Kidney (tissue), 14 donors: ENCODE data around the gene EMP2. TPM values are rescaled to one million over a fixed set of nuclear protein-coding genes. Genes with fewer than 3 reads are reported as not detected.

Experiments used
- DNase-seq, 5 donors: peaks; one replicate each; pipeline ENCODE4 v3.0.0-alpha.2; 2013 to 2020
- FAIRE-seq: peaks from 2 replicates; lab custom pipeline; 2012; peaks lifted over from hg19 to GRCh38; lab: Jason Lieb, UNC
- H3K27ac ChIP-seq, 2 donors: one replicate each; pipeline ENCODE4 v1.7.0; 2013; ENCODE audit warnings: low read depth in 2 of 2, low read length in 2 of 2, inconsistent platforms in 1 of 2
- H3K27me3 ChIP-seq: one replicate; pipeline ENCODE4 v1.7.1; 2013; ENCODE audit warnings: low read length, inconsistent platforms; ENCODE audit not compliant: control insufficient read depth, insufficient read depth
- H3K36me3 ChIP-seq, 3 donors: one replicate each; pipeline versions ENCODE4 v1.7.0 to v1.7.1; 2013; ENCODE audit warnings: low read length in 3 of 3, control low read depth in 1 of 3, inconsistent platforms in 1 of 3; ENCODE audit not compliant: insufficient read depth in 3 of 3, control insufficient read depth in 2 of 3
- H3K4me1 ChIP-seq, 3 donors: one replicate each; pipeline versions ENCODE4 v1.7.0 to v1.7.1; 2013; ENCODE audit warnings: low read length in 3 of 3, inconsistent platforms in 1 of 3, low read depth in 1 of 3; ENCODE audit not compliant: control insufficient read depth in 2 of 3, insufficient read depth in 2 of 3
- H3K4me3 ChIP-seq, 3 donors: one replicate each; pipeline versions ENCODE4 v1.7.0 to v1.8.1; 2013; ENCODE audit warnings: low read length in 3 of 3, control low read depth in 1 of 3, inconsistent platforms in 1 of 3
- H3K9ac ChIP-seq, 3 donors: one replicate each; pipeline versions ENCODE4 v1.7.0 to v1.7.1; 2013; ENCODE audit warnings: low read length in 3 of 3, control low read depth in 1 of 3, inconsistent platforms in 1 of 3
- H3K9me3 ChIP-seq, 3 donors: one replicate each; pipeline versions ENCODE4 v1.7.0 to v1.7.1; 2013; ENCODE audit warnings: low read length in 3 of 3, control low read depth in 1 of 3, inconsistent platforms in 1 of 3; ENCODE audit not compliant: control insufficient read depth in 2 of 3, insufficient read depth in 1 of 3
- CTCF ChIP-seq: IDR thresholded peaks from 3 replicates; pipeline ENCODE4 v1.5.1; 2012; ENCODE audit warnings: mild to moderate bottlenecking, moderate library complexity, borderline replicate concordance; ENCODE audit not compliant: insufficient read depth; ENCODE audit errors: extremely low read depth
- intact Hi-C: fragments of 100-400 bp; cut with DNase I; formaldehyde crosslinking; loops from one replicate; pipeline ENCODE4 v1.11.1; 2022
- polyA plus RNA-seq: library from polyadenylated mRNA; stranded (reverse); fragments of 350-450 nt; fragmentation: Illumina TruSeq; extraction: RNeasy Lipid Tissue Mini Kit (QIAGEN cat#74804); gene quantifications from one replicate; pipeline ENCODE4 v1.2.3, GENCODE V29; 2014; ENCODE audit warnings: low read depth, low replicate concordance; ENCODE audit not compliant: insufficient read depth
- total RNA-seq: library from RNA; stranded (reverse); fragmentation: NEBNext Ultra II Directional; extraction: Animal tissue kit (Norgen Biotek cat#: 25700); gene quantifications from one replicate; pipeline ENCODE4 v1.2.1, GENCODE V29; 2021
- donor health status: control.
- donor health status: control.
- donor health status: control.
- donor health status: control.
- donor health status: control.
- donor health status: DM: yes; HTN: yes; CAD: no.
- donor health status: Normal renal cell carcinoma (clear cell type).

Gene EMP2
- total and polyA plus RNA-seq, 2 donors from 2014 or later = 14.5 to 25.8 TPM

GRCh38 chr16:10493276-10493675, 87.1 kb downstream of the EMP2 start:
- H3K27me3 ChIP-seq = no peaks in the 10 kb centered on the region
- intact Hi-C loops = no loop called here
- H3K9ac ChIP-seq = no peak overlapping the region
- peaks cover 0 to 4% (median 0%) of the 10 kb centered on the region in 3 donors for H3K9me3 ChIP-seq
- H3K4me1 ChIP-seq = no peaks in the 10 kb centered on the region
- no peak overlapping the region for H3K27ac ChIP-seq
- FAIRE-seq = no peak
- no peaks in the 10 kb centered on the region for H3K36me3 ChIP-seq
- H3K4me3 ChIP-seq = no peak overlapping the region
- TF ChIP-seq CTCF = no peak
- DNase-seq = no peak

DNA sequence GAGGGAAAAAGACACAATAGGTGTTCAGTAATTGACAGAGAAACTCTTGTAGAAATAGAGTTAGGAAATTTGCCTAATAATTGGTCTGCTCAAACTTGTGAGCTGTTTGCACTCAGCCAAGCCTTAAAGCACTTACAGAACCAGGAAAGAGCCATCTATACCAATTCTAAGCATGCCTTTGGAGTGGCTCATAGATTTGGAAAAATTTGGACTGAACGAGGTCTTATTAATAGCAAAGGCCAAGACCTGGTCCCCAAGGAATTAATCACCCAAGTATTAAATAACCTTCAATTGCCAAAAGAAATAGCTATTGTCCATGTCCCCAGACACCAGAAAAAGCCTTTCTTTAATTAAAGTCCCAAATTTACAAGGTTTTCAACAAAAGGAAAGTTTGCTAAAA, 90.3 kb downstream of the EMP2 start:
- H3K4me3 ChIP-seq = no peak overlapping the region
- H3K27me3 ChIP-seq = no peaks in the 10 kb centered on the region
- no peak overlapping the region for H3K9ac ChIP-seq
- DNase-seq (no peak), FAIRE-seq (no peak)
- H3K4me1 ChIP-seq = no peaks in the 10 kb centered on the region
- H3K27ac ChIP-seq = no peak overlapping the region
- TF ChIP-seq CTCF = no peak
- H3K36me3 ChIP-seq = no peaks in the 10 kb centered on the region
- intact Hi-C loops = no loop called here
- H3K9me3 ChIP-seq = peaks cover 0 to 6% (median 3%) of the 10 kb centered on the region in 3 donors

GRCh38 chr16:10485698-10486382, 94.6 kb downstream of the EMP2 start:
- Histone ChIP-seq H3K4me3 (no peak overlapping the region), H3K36me3 (no peaks in the 10 kb centered on the region), H3K9me3 (peaks cover 0 to 6% (median 3%) of the 10 kb centered on the region in 3 donors), H3K9ac (no peak overlapping the region), H3K27ac (no peak overlapping the region), H3K4me1 (no peaks in the 10 kb centered on the region), H3K27me3 (no peaks in the 10 kb centered on the region)
- no peak for TF ChIP-seq CTCF
- FAIRE-seq = no peak
- DNase-seq = no peak
- intact Hi-C loops = no loop called here

DNA sequence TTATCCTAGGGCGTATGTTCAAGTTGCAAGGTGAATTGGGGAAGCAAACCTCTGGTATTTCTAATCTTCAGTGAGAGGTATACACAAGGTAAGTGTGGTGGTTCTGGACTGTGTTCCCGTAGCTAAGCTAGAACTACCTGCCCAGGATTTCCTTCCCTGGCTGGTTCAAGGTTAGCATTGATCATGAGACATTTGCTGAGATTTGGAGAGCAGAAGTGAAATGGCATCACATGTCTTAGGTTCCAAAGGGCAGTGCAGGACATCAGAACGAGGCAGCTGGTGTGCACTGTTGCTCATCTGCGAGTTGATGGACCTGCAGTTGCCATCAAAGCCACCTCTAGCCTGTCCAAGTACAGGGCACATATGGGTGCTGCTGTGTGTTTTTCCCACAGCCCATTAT, 95.2 kb downstream of the EMP2 start:
- Histone ChIP-seq H3K9me3 (peaks cover 0 to 6% (median 3%) of the 10 kb centered on the region in 3 donors), H3K27me3 (no peaks in the 10 kb centered on the region), H3K36me3 (peaks cover 0 to 2% (median 0%) of the 10 kb centered on the region in 3 donors), H3K9ac (no peak overlapping the region), H3K4me3 (no peak overlapping the region), H3K27ac (no peak overlapping the region), H3K4me1 (no peaks in the 10 kb centered on the region)
- TF ChIP-seq CTCF = no peak
- no peak for FAIRE-seq
- intact Hi-C loops = no loop called here
- no peak for DNase-seq
